Common myeloid progenitor, CD34-positive (primary cell): Measurements from ENCODE around the gene OLFML2B.
A peak's percentile ranks its signal among the peaks of the same experiment; 100 is the strongest.

Experiments
- CTCF ChIA-PET: fragments of 350-600 bp; sonication (Branson Sonifier 250); formaldehyde crosslinking; loops from one replicate; lab custom pipeline; 2021; ENCODE audit warnings: antibody characterized with exemption; lab: Charles Lee
- POLR2A ChIA-PET: fragments of 350-600 bp; sonication (Branson Sonifier 250); formaldehyde crosslinking; loops from one replicate; lab custom pipeline; 2021; ENCODE audit warnings: antibody characterized with exemption; lab: Charles Lee
- DNase-seq, 3 donors: peaks; one replicate each; pipeline versions ENCODE4 v3.0.0 to v3.0.0-alpha.2; 2013
- H3K27ac ChIP-seq, 2 experiments: 1 replicate in 1 of 2; 2 replicates in 1 of 2; pipeline ENCODE4 v1.7.0; 2013; ENCODE audit warnings: inconsistent platforms in 2 of 2, low read length in 2 of 2, mild to moderate bottlenecking in 2 of 2, low read depth in 1 of 2, moderate library complexity in 1 of 2; ENCODE audit not compliant: severe bottlenecking in 2 of 2, insufficient read depth in 1 of 2, poor library complexity in 1 of 2
- H3K27me3 ChIP-seq, 5 experiments: replicated peaks in 2 of 5; 1 replicate in 3 of 5; 2 replicates in 2 of 5; pipeline versions ENCODE4 v1.6.1 to v1.7.0; 2013; ENCODE audit warnings: low read length in 4 of 5, mild to moderate bottlenecking in 2 of 5, moderate library complexity in 2 of 5, inconsistent platforms in 1 of 5; ENCODE audit not compliant: insufficient read depth in 5 of 5, control insufficient read depth in 4 of 5
- H3K36me3 ChIP-seq, 4 experiments: 1 replicate in 2 of 4; 2 replicates in 2 of 4; pipeline versions ENCODE4 v1.6.1 to v1.7.0; 2013; ENCODE audit warnings: low read length in 3 of 4, control low read depth in 1 of 4, mild to moderate bottlenecking in 1 of 4; ENCODE audit not compliant: control insufficient read depth in 4 of 4, insufficient read depth in 4 of 4
- H3K4me1 ChIP-seq, 4 experiments: 1 replicate in 3 of 4; 2 replicates in 1 of 4; pipeline versions ENCODE4 v1.6.1 to v1.7.1; 2013; ENCODE audit warnings: low read length in 3 of 4, mild to moderate bottlenecking in 3 of 4, control low read depth in 1 of 4, inconsistent platforms in 1 of 4, moderate library complexity in 1 of 4; ENCODE audit not compliant: control insufficient read depth in 4 of 4, insufficient read depth in 4 of 4; ENCODE audit errors: control extremely low read depth in 1 of 4
- H3K4me3 ChIP-seq, 7 experiments: 1 replicate in 4 of 7; 2 replicates in 3 of 7; pipeline versions ENCODE4 v1.5.1 to v1.7.0; 2013; ENCODE audit warnings: mild to moderate bottlenecking in 7 of 7, low read length in 6 of 7, moderate library complexity in 6 of 7, inconsistent platforms in 2 of 7, low read depth in 2 of 7, control low read depth in 1 of 7; ENCODE audit not compliant: insufficient read depth in 4 of 7, control insufficient read depth in 1 of 7; ENCODE audit errors: extremely low read depth in 1 of 7
- H3K9me3 ChIP-seq, 5 experiments: 1 replicate in 4 of 5; 2 replicates in 1 of 5; pipeline versions ENCODE4 v1.6.1 to v1.7.1; 2013; ENCODE audit warnings: low read length in 4 of 5, mild to moderate bottlenecking in 2 of 5, inconsistent platforms in 1 of 5, low read depth in 1 of 5, moderate library complexity in 1 of 5; ENCODE audit not compliant: control insufficient read depth in 4 of 5, insufficient read depth in 2 of 5; ENCODE audit errors: control extremely low read depth in 1 of 5
- WGBS: methylation state at CpG from one replicate; pipeline ENCODE4 v1.1.5; 2013; ENCODE audit not compliant: insufficient coverage; 5-methylcytosine and 5-hydroxymethylcytosine counted together

OLFML2B gene

GRCh38 chr1:161954466-161954865 is 69.2 kb downstream of the OLFML2B start:
- Histone ChIP-seq H3K4me3 (no peak overlapping the region), H3K9me3 (no peaks in the 10 kb centered on the region), H3K27me3 (no peaks in the 10 kb centered on the region), H3K27ac (no peak overlapping the region), H3K36me3 (peaks cover 2 to 21% (median 13%) of the 10 kb centered on the region in 4 experiments), H3K4me1 (peaks cover 8 to 22% (median 15%) of the 10 kb centered on the region in 4 experiments)
- POLR2A ChIA-PET, result interaction anchor here (0.6 kb wide), 1 partner anchor 104 kb away, joined by 5 read pairs; no protein-coding TSS in a partner anchor
- DNase-seq, result no peak
- CTCF ChIA-PET, result interaction anchor here (1.2 to 1.5 kb wide), 2 partner anchors 10 to 26 kb away, joined by 3 read pairs; no protein-coding TSS in a partner anchor

- Histone ChIP-seq H3K36me3 (peaks cover 2 to 21% (median 12%) of the 10 kb centered on the region in 4 experiments), H3K9me3 (no peaks in the 10 kb centered on the region), H3K27ac (no peak overlapping the region), H3K4me3 (peak overlapping the region in 1 of 7 experiments; percentile 3), H3K4me1 (peaks cover 8 to 22% (median 16%) of the 10 kb centered on the region in 4 experiments), H3K27me3 (no peaks in the 10 kb centered on the region)
- DNase-seq, result peak in 2 of 3 donors; percentile 57 to 69
- POLR2A ChIA-PET, result interaction anchor here (0.6 kb wide), 1 partner anchor 105 kb away, joined by 5 read pairs; no protein-coding TSS in a partner anchor
- CTCF ChIA-PET, result interaction anchor here (1.2 to 1.5 kb wide), 2 partner anchors 10 to 26 kb away, joined by 3 read pairs; no protein-coding TSS in a partner anchor
- WGBS, result no CpG with 5 or more reads among the region's 2 CpGs
Observed at GRCh38 chr1:161954050-161954449, 69.6 kb downstream of the OLFML2B start.

GRCh38 chr1:161953256-161953920 is 70.3 kb downstream of the OLFML2B start:
- no peak overlapping the region for H3K27ac ChIP-seq
- H3K9me3 ChIP-seq, result no peaks in the 10 kb centered on the region
- POLR2A ChIA-PET, result no interaction called here
- no peaks in the 10 kb centered on the region for H3K27me3 ChIP-seq
- peak overlapping the region in 1 of 7 experiments; percentile 3 for H3K4me3 ChIP-seq
- H3K4me1 ChIP-seq, result peaks cover 8 to 24% (median 19%) of the 10 kb centered on the region in 4 experiments
- 74% methylated on average over 3 of the region's 5 CpGs for WGBS
- no peak for DNase-seq
- CTCF ChIA-PET, result interaction anchor here (0.6 to 1.5 kb wide), 3 partner anchors 11 to 72 kb away, joined by 3 read pairs; no protein-coding TSS in a partner anchor
- peaks cover 0 to 19% (median 6%) of the 10 kb centered on the region in 4 experiments for H3K36me3 ChIP-seq

- Histone ChIP-seq H3K36me3 (peaks cover 0 to 14% (median 3%) of the 10 kb centered on the region in 4 experiments), H3K4me3 (no peak overlapping the region), H3K27me3 (no peaks in the 10 kb centered on the region), H3K4me1 (peaks cover 8 to 24% (median 19%) of the 10 kb centered on the region in 4 experiments), H3K9me3 (no peaks in the 10 kb centered on the region), H3K27ac (no peak overlapping the region)
- ChIA-PET POLR2A (no interaction called here), CTCF (interaction anchor here (0.6 to 1.5 kb wide), 4 partner anchors 12 to 194 kb away, joined by 3 read pairs; no protein-coding TSS in a partner anchor)
- DNase-seq, result no peak
- WGBS, result 90% methylated on average over 1 of the region's 3 CpGs
Observed at GRCh38 chr1:161952607-161953172, 71.0 kb downstream of the OLFML2B start.

- Histone ChIP-seq H3K4me1 (peaks cover 8 to 24% (median 19%) of the 10 kb centered on the region in 4 experiments), H3K36me3 (peaks cover 0 to 14% (median 2%) of the 10 kb centered on the region in 4 experiments), H3K4me3 (no peak overlapping the region), H3K27me3 (no peaks in the 10 kb centered on the region), H3K9me3 (no peaks in the 10 kb centered on the region), H3K27ac (no peak overlapping the region)
- ChIA-PET CTCF (no interaction called here), POLR2A (no interaction called here)
- no peak for DNase-seq
- no CpG with 5 or more reads among the region's 1 CpG for WGBS
Observed at GRCh38 chr1:161951646-161952045, 72.0 kb downstream of the OLFML2B start.

- Histone ChIP-seq H3K4me3 (no peak overlapping the region), H3K9me3 (no peaks in the 10 kb centered on the region), H3K27me3 (no peaks in the 10 kb centered on the region), H3K27ac (no peak overlapping the region), H3K36me3 (peaks cover 0 to 14% (median 3%) of the 10 kb centered on the region in 4 experiments), H3K4me1 (peaks cover 8 to 24% (median 19%) of the 10 kb centered on the region in 4 experiments)
- ChIA-PET CTCF (no interaction called here), POLR2A (no interaction called here)
- no peak for DNase-seq
- 100% methylated on average over 1 of the region's 1 CpG for WGBS
Observed at GRCh38 chr1:161950377-161950776, 73.3 kb downstream of the OLFML2B start.

- POLR2A ChIA-PET, result no interaction called here
- Histone ChIP-seq H3K4me1 (peaks cover 8 to 23% (median 18%) of the 10 kb centered on the region in 4 experiments), H3K27me3 (no peaks in the 10 kb centered on the region), H3K27ac (no peak overlapping the region), H3K36me3 (peaks cover 2 to 15% (median 4%) of the 10 kb centered on the region in 4 experiments), H3K9me3 (no peaks in the 10 kb centered on the region), H3K4me3 (no peak overlapping the region)
- 100% methylated on average over 2 of the region's 2 CpGs for WGBS
- CTCF ChIA-PET, result interaction anchor here (0.7 kb wide), 1 partner anchor 9 kb away, joined by 3 read pairs; no protein-coding TSS in a partner anchor
- no peak for DNase-seq
Observed at GRCh38 chr1:161949548-161949947, 74.1 kb downstream of the OLFML2B start.
